ENCODE results near the gene KIF18A.

DNA sequence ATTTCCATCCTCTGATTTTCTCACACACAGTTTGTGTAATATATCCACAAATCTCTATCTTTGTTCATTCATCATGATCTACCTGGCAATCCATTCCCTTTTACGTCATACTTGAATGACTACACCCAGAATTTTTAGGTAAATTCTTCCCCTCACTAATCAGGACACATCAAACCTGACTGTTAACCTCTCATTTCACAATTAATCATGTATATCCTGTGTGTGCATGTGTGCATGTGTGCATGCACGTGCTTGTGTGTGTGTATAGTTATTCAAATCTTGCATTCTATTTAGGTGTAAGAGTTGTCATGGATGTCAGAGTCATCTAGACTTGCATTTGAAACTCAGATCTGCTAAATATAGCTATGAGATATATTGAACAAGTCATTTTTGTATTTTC lies 130.4 kb downstream of the KIF18A start:
- TF ChIP-seq EGR1 (IDR thresholded peaks at IDR 0.05; ENCODE audit: borderline replicate concordance, low read depth, low read length) = no peak
- TF ChIP-seq, protein P1, sequence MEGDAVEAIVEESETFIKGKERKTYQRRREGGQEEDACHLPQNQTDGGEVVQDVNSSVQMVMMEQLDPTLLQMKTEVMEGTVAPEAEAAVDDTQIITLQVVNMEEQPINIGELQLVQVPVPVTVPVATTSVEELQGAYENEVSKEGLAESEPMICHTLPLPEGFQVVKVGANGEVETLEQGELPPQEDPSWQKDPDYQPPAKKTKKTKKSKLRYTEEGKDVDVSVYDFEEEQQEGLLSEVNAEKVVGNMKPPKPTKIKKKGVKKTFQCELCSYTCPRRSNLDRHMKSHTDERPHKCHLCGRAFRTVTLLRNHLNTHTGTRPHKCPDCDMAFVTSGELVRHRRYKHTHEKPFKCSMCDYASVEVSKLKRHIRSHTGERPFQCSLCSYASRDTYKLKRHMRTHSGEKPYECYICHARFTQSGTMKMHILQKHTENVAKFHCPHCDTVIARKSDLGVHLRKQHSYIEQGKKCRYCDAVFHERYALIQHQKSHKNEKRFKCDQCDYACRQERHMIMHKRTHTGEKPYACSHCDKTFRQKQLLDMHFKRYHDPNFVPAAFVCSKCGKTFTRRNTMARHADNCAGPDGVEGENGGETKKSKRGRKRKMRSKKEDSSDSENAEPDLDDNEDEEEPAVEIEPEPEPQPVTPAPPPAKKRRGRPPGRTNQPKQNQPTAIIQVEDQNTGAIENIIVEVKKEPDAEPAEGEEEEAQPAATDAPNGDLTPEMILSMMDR (IDR thresholded peaks at IDR 0.05; ENCODE audit: control extremely low read depth in 1 of 3, insufficient read depth in 1 of 3, low read depth in 1 of 3, low read length in 3 of 3) = no peak
- TF ChIP-seq, protein P2, sequence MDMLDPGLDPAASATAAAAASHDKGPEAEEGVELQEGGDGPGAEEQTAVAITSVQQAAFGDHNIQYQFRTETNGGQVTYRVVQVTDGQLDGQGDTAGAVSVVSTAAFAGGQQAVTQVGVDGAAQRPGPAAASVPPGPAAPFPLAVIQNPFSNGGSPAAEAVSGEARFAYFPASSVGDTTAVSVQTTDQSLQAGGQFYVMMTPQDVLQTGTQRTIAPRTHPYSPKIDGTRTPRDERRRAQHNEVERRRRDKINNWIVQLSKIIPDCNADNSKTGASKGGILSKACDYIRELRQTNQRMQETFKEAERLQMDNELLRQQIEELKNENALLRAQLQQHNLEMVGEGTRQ (IDR thresholded peaks at IDR 0.05; ENCODE audit: low read length) = no peak
